GM21528 (cell line): ENCODE results near the gene CTF1.
A peak's percentile ranks its signal among the peaks of the same experiment; 100 is the strongest.
"Not testable (repeated sequence)": the region's sequence is repeated elsewhere in the genome, so short reads cannot be mapped to it uniquely, and the experiment has no call there.

Experiments used
- ATAC-seq: cut with Tn5 transposase; IDR thresholded peaks from one replicate; pipeline ENCODE4 v1.9.1; 2021; ENCODE audit warnings: mild to moderate bottlenecking, moderate library complexity; ENCODE audit not compliant: unreplicated experiment, low FRiP score

CTF1 gene

DNA sequence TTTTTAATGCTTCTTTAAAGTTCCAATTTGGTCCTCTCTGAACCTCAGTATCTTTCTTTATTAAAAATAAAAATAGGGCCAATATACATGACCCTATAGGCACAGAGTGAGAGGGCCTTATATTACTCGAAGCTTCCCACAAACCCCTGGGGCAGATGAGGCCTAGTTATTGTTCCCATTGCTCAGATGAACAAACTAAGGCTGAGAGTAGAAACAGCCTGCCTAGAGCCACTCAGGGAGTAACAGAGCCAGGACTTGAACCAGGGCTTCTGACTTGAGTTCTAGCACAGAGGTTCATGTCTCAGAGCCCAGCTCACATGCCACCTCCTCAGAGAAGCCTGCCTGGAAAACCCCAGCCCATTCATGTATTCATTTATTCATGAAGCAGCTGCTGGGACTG lies 10.3 kb upstream of the CTF1 start:
- no peak for ATAC-seq

DNA sequence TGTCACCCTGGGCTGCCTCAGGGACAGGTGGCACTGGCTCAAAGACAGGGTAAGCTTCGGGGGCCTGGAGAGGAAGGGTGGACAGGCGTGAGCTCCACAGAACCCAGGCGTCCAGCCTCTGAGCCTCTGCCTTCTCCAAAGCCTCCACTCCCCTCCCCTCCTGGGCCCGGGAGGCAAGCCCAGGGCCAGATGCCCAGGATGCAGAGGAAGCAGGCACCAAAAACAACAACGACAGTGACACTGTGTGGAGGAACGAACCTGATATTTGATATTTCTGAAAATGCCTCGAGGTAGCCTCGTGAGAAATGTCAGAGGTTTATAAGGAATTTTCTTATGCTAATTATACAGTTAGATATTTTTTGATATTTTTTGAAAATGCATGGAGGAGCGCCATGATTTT lies 8.5 kb upstream of the CTF1 start:
- ATAC-seq, result no peak

DNA sequence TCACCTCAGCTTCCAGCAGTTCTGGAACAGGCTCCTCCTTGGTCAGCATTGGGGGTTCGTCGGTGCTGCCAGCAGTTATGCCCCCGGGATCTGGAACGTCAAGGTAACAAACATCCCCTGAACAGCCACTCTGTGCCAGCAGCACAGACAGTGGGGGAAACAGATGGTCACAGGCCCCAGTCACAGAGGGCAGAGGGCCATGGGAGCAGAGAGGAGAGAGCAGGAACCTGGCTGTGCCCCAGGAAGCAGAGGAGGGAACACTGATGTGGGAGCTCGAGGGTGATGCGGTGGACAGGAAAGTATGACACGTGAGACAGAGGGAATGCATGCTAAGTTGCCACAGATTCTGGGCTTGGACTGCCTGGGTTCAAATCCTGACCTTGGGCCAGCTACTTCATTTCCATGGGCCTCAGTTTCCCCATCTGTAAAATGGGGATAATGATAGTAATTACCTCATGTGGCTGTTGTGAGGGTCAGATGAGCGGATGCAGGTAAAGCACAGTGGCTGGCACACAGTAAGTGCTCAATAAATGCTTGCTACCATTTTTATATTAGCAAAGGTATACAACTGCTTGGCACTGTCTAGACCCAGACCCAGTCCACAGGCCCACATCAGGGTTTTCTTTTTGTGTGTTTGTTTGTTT lies 7.4 kb upstream of the CTF1 start:
- no peak for ATAC-seq

DNA sequence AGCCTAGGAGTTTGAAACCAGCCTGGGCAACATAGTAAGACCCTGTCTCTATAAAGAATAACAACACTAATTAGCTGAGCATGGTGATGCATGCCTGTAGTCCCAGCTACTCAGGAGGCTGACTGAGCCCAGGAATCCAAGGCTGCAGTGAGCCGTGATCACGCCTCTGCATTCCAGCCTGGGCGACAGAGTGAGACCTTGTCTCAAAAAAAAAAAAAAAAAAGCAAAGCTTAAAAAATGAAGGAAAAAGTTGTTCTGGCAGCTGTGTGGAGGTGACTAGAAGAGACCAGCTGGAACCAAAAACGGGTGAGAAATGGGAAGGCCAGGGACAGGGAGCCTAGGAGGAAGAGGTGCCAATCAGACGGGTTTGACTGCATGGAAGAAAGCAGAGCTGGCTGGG lies 6.7 kb upstream of the CTF1 start:
- ATAC-seq, result no peak

DNA sequence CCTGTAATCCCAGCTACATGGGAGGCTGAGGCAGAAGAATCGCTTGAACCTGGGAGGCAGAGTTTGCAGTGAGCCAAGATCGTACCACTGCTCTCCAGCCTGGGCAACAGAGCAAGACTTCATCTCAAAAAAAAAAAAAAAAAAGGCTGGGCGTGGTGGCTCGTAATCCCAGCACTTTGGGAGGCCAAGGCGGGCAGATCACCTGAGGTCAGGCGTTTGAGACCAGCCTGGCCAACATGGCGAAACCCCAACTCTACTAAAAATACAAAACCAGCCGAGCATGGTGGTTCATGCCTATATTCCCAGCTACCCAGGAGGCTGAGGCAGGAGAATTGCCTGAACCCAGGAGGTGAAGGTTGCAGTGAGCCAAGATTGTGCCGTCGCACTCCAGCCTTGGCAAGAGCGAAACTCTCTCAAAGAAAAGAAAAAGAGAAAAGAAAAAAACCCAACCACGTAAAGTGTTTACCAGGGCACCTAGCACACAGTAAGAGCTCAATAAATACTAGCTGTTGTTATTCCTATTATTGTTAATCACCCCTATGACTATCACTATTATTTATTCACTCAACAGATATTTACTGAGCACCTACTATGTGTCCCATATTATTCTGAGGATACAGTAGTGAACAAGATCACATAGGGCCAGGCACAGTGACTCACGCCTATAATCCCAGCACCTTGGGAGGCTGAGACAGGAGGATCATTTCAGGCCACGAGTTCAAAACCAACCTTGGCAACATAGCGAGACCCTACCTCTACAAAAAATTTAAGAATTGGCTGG lies 5.2 kb upstream of the CTF1 start:
- not testable (repeated sequence) for ATAC-seq

DNA sequence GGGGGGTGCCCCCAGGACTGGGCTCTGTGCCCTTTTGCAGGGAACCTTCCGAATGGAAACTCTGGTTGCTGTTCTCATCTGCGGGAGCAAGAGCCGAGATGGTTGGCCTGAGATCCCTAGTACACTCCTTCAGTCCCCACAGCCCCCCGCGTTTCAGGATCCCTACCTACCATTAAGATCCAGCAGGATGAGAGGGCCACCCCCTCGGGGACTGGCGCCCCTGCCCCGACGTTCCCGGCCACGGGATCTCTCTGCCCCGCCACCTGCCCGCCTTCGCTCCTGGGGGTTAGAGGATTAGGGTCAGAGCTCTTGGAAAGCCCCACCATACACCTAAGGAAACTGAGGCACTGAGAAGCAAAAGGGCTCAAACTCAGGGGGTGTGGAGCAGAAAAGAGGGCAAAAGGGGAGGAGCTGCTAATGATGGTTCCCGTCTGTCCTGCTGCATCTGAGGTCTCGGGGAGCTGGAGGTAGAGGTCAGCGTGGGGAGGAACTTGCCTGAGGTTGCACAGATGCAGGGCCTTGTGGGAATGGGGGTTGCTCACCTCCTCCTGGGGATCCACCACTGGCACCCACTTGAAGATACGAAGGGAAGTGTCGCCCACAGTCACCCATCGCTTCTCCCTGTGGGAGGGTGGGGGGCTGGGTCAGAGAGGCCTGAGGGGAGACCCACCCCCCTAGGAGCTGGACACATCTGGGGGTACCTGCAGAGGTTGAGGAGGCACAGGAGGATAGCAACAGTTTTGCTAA lies 3.6 kb upstream of the CTF1 start:
- no peak for ATAC-seq

GRCh38 chr16:30893417-30893743 lies 3.0 kb upstream of the CTF1 start:
- ATAC-seq, result peak; percentile 23

GRCh38 chr16:30893744-30894539 lies 2.5 kb upstream of the CTF1 start, which contains the start of gene BCL7C:
BCL7C (minus strand) TSS chr16:30894077; CDS start chr16:30893944, 133 bp downstream.
- ATAC-seq, result peak; percentile 72

DNA sequence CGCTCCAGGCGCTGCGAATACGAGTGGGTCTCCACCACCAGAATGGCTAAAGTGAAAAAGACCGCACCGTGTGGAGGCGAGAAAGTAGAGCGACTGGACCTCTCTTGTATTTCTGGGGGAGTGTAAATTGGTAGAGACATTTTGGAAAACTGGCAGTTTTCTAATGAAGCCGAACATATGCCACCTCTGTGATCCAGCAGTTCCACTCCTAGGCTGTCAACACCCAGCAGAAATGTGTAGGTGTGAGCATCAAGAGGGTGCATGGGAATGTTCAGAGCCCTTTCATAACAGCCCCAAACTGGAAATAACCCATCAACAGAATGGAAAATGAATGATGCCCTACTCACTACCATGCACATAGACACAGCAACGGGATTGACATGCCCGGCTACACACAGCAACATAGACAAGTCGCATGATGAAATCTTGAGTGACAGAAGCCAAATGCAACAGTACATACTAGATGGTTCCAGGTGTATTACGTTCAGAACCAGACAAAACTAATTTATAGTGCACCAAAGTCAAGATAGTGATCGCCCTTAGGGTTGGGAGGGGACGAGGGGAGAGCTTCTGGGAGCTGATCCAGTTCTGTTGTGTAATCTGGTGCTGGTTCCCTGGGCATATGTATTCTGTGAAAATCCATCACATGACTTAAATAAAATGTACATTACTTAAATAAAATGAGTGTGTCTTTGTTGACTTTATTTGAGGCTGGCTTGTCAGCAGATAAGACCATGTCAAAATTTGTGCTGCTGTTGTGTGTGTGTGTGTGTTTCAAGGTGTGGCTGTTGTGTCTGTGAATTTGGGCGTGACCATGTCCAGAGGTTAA lies 1.7 kb upstream of the CTF1 start:
- ATAC-seq, result no peak

DNA sequence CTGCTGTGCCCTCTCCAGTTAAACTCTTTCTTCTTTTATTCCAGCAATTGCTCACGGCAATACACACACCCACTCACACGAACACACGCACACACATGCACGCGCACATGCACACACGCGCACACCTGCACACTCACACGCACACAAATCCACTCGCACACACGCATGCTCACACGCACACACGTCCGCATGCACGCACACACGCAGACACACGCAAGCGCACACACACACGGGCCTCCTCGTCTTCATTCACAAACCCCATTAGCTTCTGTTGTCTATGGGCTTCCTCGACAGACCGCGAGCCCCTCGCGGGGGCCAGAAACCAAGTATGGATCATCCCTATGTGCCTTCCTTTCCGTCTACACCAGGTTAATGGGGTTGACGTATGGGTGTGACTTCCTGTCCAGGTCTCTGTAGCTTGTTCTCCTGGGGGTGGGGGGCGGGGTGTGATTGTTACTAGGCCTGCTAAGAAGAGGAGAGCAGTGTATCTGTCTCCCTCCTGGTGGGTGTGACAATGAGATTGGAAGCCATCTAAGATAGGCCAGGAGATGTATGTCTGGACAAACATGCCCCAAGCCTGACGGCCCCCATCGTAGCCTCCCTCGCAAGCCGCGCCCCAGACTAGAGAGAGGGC lies 670 bp upstream of the CTF1 start:
- ATAC-seq, result no peak

GRCh38 chr16:30896889-30897733 lies 697 bp downstream of the CTF1 start:
- ATAC-seq, result no peak

DNA sequence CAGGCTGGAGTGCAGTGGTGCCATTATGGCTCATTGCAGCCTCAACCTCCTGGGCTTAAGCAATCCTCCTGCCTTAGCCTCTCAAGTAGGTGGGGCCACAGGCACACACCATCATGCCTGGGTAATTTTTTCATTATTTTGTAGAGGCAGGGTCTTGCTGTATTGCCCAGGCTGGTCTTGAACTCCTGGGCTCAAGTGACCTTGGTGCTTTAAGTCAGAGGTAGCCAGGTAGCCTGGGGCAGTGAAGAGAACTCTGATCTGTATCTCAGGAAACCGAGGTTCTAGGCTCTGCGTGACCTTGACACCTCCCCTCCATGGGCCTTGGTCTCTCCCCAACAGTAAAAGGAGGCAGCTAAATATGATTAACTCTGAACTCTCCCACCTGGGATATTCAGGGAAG lies 3.4 kb downstream of the CTF1 start:
- no peak for ATAC-seq

- ATAC-seq, result no peak
Observed at GRCh38 chr16:30900588-30900987, 4.2 kb downstream of the CTF1 start.

DNA sequence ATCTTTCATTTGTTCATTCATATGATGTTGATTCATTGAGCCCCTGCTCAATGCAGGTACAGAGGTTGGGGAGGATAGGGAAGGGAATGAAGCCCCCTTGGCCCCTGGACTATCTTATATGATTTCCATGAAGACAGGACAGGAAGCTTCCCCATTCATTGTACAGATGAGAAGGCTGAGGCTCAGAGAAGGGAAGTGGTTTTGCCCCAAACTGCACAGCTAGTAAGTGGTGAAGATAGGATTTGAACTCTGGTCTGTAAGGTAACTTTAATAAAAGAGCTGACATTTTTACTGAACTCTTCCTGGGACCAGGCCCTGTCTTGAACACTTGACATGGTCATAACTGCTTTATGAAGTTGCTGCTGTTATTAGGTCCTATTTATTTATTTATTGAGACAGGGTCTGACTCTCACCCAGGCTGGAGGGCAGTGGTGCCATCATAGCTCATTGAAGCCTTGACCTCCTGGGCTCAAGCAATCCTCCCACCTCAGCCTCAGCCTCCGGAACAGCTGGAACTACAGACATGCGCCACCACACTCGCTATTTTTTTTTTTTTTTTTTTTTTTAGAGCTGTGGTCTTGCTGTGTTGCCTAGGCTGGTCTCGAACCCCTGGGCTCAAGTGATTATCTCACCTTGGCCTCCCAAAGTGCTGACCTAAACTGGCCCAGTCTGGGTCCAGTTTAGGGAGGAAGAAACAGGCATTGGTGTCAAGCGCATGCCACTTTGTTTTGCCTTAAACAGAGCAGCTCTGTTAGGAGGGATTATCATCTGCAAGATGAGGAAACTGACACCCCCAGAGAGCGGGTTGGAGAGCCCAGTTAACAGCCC lies 5.0 kb downstream of the CTF1 start:
- no peak for ATAC-seq

DNA sequence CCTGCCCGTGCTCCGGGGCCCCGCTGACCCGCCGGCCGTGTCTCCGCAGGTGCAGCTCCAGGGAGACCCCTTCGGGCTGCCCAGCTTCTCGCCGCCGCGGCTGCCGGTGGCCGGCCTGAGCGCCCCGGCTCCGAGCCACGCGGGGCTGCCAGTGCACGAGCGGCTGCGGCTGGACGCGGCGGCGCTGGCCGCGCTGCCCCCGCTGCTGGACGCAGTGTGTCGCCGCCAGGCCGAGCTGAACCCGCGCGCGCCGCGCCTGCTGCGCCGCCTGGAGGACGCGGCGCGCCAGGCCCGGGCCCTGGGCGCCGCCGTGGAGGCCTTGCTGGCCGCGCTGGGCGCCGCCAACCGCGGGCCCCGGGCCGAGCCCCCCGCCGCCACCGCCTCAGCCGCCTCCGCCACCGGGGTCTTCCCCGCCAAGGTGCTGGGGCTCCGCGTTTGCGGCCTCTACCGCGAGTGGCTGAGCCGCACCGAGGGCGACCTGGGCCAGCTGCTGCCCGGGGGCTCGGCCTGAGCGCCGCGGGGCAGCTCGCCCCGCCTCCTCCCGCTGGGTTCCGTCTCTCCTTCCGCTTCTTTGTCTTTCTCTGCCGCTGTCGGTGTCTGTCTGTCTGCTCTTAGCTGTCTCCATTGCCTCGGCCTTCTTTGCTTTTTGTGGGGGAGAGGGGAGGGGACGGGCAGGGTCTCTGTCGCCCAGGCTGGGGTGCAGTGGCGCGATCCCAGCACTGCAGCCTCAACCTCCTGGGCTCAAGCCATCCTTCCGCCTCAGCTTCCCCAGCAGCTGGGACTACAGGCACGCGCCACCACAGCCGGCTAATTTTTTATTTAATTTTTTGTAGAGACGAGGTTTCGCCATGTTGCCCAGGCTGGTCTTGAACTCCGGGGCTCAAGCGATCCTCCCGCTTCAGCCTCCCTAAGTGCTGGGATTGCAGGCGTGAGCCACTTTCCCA lies 5.9 kb downstream of the CTF1 start:
- ATAC-seq, result no peak

GRCh38 chr16:30903002-30903401 lies 6.6 kb downstream of the CTF1 start:
- ATAC-seq, result no peak

GRCh38 chr16:30903596-30903995 lies 7.2 kb downstream of the CTF1 start:
- no peak for ATAC-seq
